GM12892 (cell line): ENCODE data around the gene DSG3.

Experiments
- POLR2A ChIP-seq: IDR thresholded peaks from 2 replicates; pipeline ENCODE4 v1.6.1; 2011; ENCODE audit warnings: low read depth, low read length, control low read depth
- POLR2AphosphoS5 ChIP-seq: IDR thresholded peaks from 2 replicates; pipeline ENCODE4 v1.6.1; 2011; ENCODE audit warnings: low read depth, low read length, control low read depth
- TAF1 ChIP-seq: IDR thresholded peaks from 2 replicates; pipeline ENCODE4 v1.6.1; 2011; ENCODE audit warnings: low read depth, mild to moderate bottlenecking, control low read depth, low read length, borderline replicate concordance

DNA sequence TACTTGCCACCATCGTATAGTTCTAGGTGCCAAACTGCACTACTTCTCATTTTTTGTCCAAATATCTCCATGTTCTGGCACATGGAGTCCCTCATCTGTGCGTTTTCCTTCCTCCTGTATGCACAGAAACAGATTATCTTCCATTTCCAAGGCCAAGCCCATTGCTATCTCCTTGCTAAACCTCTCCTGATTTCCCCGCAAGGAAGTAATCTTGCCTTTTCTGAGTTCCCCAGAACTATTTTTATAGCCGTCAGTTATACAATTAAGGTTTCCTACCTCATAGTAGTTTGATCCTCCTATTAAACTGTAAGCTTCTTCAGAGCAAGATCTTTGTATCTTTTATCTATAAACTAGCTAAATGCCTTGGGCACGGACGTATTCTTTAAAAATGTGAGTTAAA, 57.6 kb downstream of the DSG3 start:
- TF ChIP-seq TAF1: no peak
- no peak for TF ChIP-seq POLR2A
- no peak for TF ChIP-seq POLR2AphosphoS5
